Fibroblast of lung (primary cell): ENCODE measurements around the gene ETHE1. TPM values are rescaled to one million over a fixed set of nuclear protein-coding genes. Genes with fewer than 3 reads are reported as not detected.
"Not testable (repeated sequence)": the region's sequence is repeated elsewhere in the genome, so short reads cannot be mapped to it uniquely, and the experiment has no call there.

Experiments
- DNase-seq, 2 donors: peaks; one replicate each; pipeline versions ENCODE4 v3.0.0 to v3.0.0-alpha.2; 2010; ENCODE audit warnings: low read depth in 2 of 2
- H2AFZ ChIP-seq: 2 replicates; pipeline ENCODE4 v1.5.1; 2012; ENCODE audit warnings: low read length, control low read depth, inconsistent platforms
- H3K27ac ChIP-seq: 2 replicates; pipeline ENCODE4 v1.5.1; 2011; ENCODE audit warnings: low read length, control low read depth; ENCODE audit not compliant: insufficient read depth
- H3K27me3 ChIP-seq: 2 replicates; pipeline ENCODE4 v1.5.1; 2011; ENCODE audit warnings: mild to moderate bottlenecking, low read length; ENCODE audit not compliant: control insufficient read depth, insufficient read depth
- H3K36me3 ChIP-seq: 2 replicates; pipeline ENCODE4 v1.5.1; 2011; ENCODE audit warnings: low read length; ENCODE audit not compliant: control insufficient read depth, insufficient read depth
- H3K4me1 ChIP-seq: 2 replicates; pipeline ENCODE4 v1.5.1; 2011; ENCODE audit warnings: low read length; ENCODE audit not compliant: control insufficient read depth, insufficient read depth; ENCODE audit errors: extremely low read depth
- H3K4me2 ChIP-seq: 2 replicates; pipeline ENCODE4 v1.5.1; 2011; ENCODE audit warnings: low read length, control low read depth; ENCODE audit not compliant: insufficient read depth; ENCODE audit errors: extremely low read depth
- H3K4me3 ChIP-seq, 4 experiments: fragments of 200-600 bp in 1 of 4; sonication (generic) in 1 of 4; replicated peaks in 1 of 4; 2 replicates each; pipeline ENCODE4 v1.5.1; 2011 to 2016; ENCODE audit warnings: low read length in 4 of 4, low read depth in 3 of 4, mild to moderate bottlenecking in 3 of 4, control low read depth in 2 of 4, inconsistent platforms in 1 of 4, mixed read lengths in 1 of 4; ENCODE audit not compliant: insufficient read depth in 1 of 4; ENCODE audit errors: control extremely low read depth in 1 of 4
- H3K79me2 ChIP-seq: 2 replicates; pipeline ENCODE4 v1.5.1; 2012; ENCODE audit warnings: mild to moderate bottlenecking, low read length, inconsistent platforms; ENCODE audit not compliant: control insufficient read depth, insufficient read depth
- H3K9ac ChIP-seq: 2 replicates; pipeline ENCODE4 v1.5.1; 2011; ENCODE audit warnings: mild to moderate bottlenecking, low read length, control low read depth; ENCODE audit not compliant: insufficient read depth
- H3K9me3 ChIP-seq: 2 replicates; pipeline ENCODE4 v1.5.1; 2012; ENCODE audit warnings: low read depth, low read length; ENCODE audit not compliant: control insufficient read depth, insufficient read depth
- H4K20me1 ChIP-seq: 2 replicates; pipeline ENCODE4 v1.5.1; 2011; ENCODE audit warnings: low read length; ENCODE audit not compliant: control insufficient read depth, insufficient read depth; ENCODE audit errors: extremely low read depth
- EZH2 ChIP-seq: IDR thresholded peaks from 2 replicates; pipeline ENCODE4 v1.5.1; 2012; ENCODE audit warnings: low read length, control low read depth, mild to moderate bottlenecking; ENCODE audit errors: missing control alignments
- polyA plus RNA-seq, 2 donors: library from polyadenylated mRNA; depleted of rRNA in 1 of 2; stranded (reverse) in 1 of 2; unstranded in 1 of 2; fragments of >200 nt; gene quantifications; 2 replicates each; pipeline ENCODE4 v1.2.1, GENCODE V29; 2011 to 2012; ENCODE audit warnings: missing spikeins in 1 of 2
- total RNA-seq: library from RNA; depleted of rRNA; stranded (reverse); fragments of >200 nt; gene quantifications from 2 replicates; pipeline ENCODE4 v1.2.1, GENCODE V29; 2014
- TF ChIP-seq, protein P1 (sequence below), 2 donors: IDR thresholded peaks in 1 of 2; conservative IDR thresholded peaks in 1 of 2; 1 replicate in 1 of 2; 2 replicates in 1 of 2; pipeline ENCODE4 v1.5.1; 2011 to 2012; ENCODE audit warnings: low read length in 2 of 2, control low read depth in 1 of 2, inconsistent platforms in 1 of 2, low read depth in 1 of 2, mild to moderate bottlenecking in 1 of 2

Gene ETHE1
- total and polyA plus RNA-seq, 2 donors (not counting 1 experiment from before 2014, with no cell fraction given): 65.2 to 112 TPM

GRCh38 chr19:43519436-43520088 is 7.4 kb downstream of the ETHE1 start:
- Histone ChIP-seq H3K4me1 (no peaks in the 10 kb centered on the region), H3K36me3 (no peaks in the 10 kb centered on the region), H3K9ac (no peak overlapping the region), H3K4me3 (no peak overlapping the region), H3K9me3 (no peaks in the 10 kb centered on the region), H2AFZ (no peak overlapping the region), H3K27me3 (no peaks in the 10 kb centered on the region), H3K27ac (no peak overlapping the region), H3K79me2 (peaks cover 4% of the 10 kb centered on the region), H3K4me2 (no peak overlapping the region), H4K20me1 (no peaks in the 10 kb centered on the region)
- DNase-seq: peak; percentile 89 to 94
- TF ChIP-seq, protein P1, sequence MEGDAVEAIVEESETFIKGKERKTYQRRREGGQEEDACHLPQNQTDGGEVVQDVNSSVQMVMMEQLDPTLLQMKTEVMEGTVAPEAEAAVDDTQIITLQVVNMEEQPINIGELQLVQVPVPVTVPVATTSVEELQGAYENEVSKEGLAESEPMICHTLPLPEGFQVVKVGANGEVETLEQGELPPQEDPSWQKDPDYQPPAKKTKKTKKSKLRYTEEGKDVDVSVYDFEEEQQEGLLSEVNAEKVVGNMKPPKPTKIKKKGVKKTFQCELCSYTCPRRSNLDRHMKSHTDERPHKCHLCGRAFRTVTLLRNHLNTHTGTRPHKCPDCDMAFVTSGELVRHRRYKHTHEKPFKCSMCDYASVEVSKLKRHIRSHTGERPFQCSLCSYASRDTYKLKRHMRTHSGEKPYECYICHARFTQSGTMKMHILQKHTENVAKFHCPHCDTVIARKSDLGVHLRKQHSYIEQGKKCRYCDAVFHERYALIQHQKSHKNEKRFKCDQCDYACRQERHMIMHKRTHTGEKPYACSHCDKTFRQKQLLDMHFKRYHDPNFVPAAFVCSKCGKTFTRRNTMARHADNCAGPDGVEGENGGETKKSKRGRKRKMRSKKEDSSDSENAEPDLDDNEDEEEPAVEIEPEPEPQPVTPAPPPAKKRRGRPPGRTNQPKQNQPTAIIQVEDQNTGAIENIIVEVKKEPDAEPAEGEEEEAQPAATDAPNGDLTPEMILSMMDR (conservative IDR thresholded peaks at IDR 0.05 in 1 of 2, IDR thresholded peaks at IDR 0.05 in 1 of 2; ENCODE audit: low read depth in 1 of 2, low read length in 2 of 2): peak; percentile 89 to 93
- TF ChIP-seq EZH2: no peak

DNA sequence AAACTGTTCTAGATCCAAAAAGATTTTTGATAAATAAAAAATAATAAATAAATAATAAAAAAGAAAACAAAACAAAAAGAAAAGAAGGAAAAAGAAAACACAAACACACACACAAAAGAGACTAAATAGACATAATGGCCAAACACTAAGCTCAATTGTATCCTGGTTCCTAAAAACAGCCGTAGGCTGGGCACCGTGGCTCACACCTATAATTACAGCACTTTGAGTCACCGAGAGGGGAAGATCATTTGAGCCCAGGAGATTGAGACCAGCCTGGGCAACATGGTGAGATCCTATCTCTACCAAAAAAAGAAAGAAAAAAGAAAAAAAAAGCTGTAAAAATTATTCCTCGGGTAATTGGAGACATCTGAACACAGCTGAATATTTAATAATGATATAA is 8.9 kb downstream of the ETHE1 start:
- Histone ChIP-seq H2AFZ (no peak overlapping the region), H3K4me3 (no peak overlapping the region), H3K36me3 (no peaks in the 10 kb centered on the region), H4K20me1 (no peaks in the 10 kb centered on the region), H3K9ac (no peak overlapping the region), H3K4me2 (no peak overlapping the region), H3K27ac (no peak overlapping the region), H3K79me2 (no peaks in the 10 kb centered on the region), H3K9me3 (no peaks in the 10 kb centered on the region), H3K27me3 (no peaks in the 10 kb centered on the region), H3K4me1 (no peaks in the 10 kb centered on the region)
- DNase-seq: no peak
- TF ChIP-seq EZH2: no peak
- TF ChIP-seq, protein P1 (conservative IDR thresholded peaks at IDR 0.05 in 1 of 2, IDR thresholded peaks at IDR 0.05 in 1 of 2; ENCODE audit: low read depth in 1 of 2, low read length in 2 of 2): no peak

GRCh38 chr19:43512399-43512798 is 14.6 kb downstream of the ETHE1 start:
- H3K4me2 ChIP-seq, H3K4me1 ChIP-seq, H3K36me3 ChIP-seq, DNase-seq, H3K9ac ChIP-seq, H4K20me1 ChIP-seq, H3K27me3 ChIP-seq, H3K9me3 ChIP-seq, H2AFZ ChIP-seq, H3K27ac ChIP-seq, H3K79me2 ChIP-seq, H3K4me3 ChIP-seq: not testable (repeated sequence)
